Panc1 (cell line): ENCODE data around the gene NELFB. TPM values are rescaled to one million over a fixed set of nuclear protein-coding genes. Genes with fewer than 3 reads are reported as not detected.

ENCODE experiments used
- ATAC-seq: fragments of 200-7000 bp; cut with Tn5 transposase; 2 replicates; pipeline ENCODE4 v1.9.1; 2020; ENCODE audit warnings: mild to moderate bottlenecking, moderate library complexity
- BruUV-seq: library from RNA; stranded (reverse); fragments of 400-500 nt; replicated peaks from 2 replicates; lab custom pipeline; 2021; lab: Mats Ljungman, UMichigan
- CTCF ChIA-PET: fragments of 300-600 bp; sonication (Branson Sonifier 250); formaldehyde crosslinking; loops from one replicate; lab custom pipeline; 2022; ENCODE audit warnings: antibody characterized with exemption; lab: Charles Lee
- POLR2A ChIA-PET: fragments of 300-600 bp; sonication (Branson Sonifier 250); formaldehyde crosslinking; loops from one replicate; lab custom pipeline; 2022; ENCODE audit warnings: antibody characterized with exemption; lab: Charles Lee
- DNase-seq: peaks from one replicate; pipeline ENCODE4 v3.0.0-alpha.2; 2010; ENCODE audit warnings: low read depth, low spot score
- H3K27ac ChIP-seq: 2 replicates; pipeline ENCODE4 v1.5.1; 2011; ENCODE audit warnings: mild to moderate bottlenecking, low read length, inconsistent platforms
- H3K27me3 ChIP-seq: fragments of 200-500 bp; sonication (Bioruptor generic); 2 replicates; pipeline ENCODE4 v1.6.0; 2014; ENCODE audit warnings: low read length, inconsistent platforms; ENCODE audit not compliant: control insufficient read depth, insufficient read depth
- H3K36me3 ChIP-seq: fragments of 200-500 bp; sonication (Bioruptor generic); 2 replicates; pipeline ENCODE4 v1.5.1; 2014; ENCODE audit warnings: inconsistent platforms, mild to moderate bottlenecking, low read length, moderate library complexity; ENCODE audit not compliant: control insufficient read depth, insufficient read depth
- H3K4me1 ChIP-seq: 2 replicates; pipeline ENCODE4 v1.5.1; 2011; ENCODE audit warnings: inconsistent platforms, mild to moderate bottlenecking, low read length, moderate library complexity; ENCODE audit not compliant: control insufficient read depth, insufficient read depth
- H3K4me3 ChIP-seq, 2 experiments: 2 replicates each; pipeline ENCODE4 v1.5.1; 2011 to 2012; ENCODE audit warnings: low read depth in 2 of 2, low read length in 2 of 2, mild to moderate bottlenecking in 2 of 2, inconsistent platforms in 1 of 2, moderate library complexity in 1 of 2
- H3K9me3 ChIP-seq: fragments of 200-500 bp; sonication (Bioruptor generic); 2 replicates; pipeline ENCODE4 v1.5.1; 2014; ENCODE audit warnings: low read depth, mild to moderate bottlenecking, inconsistent platforms, low read length, moderate library complexity; ENCODE audit not compliant: control insufficient read depth, insufficient read depth
- CTCF ChIP-seq: fragments of 450-650 bp; IDR thresholded peaks from 2 replicates; pipeline ENCODE4 v1.5.1; 2017; ENCODE audit warnings: mild to moderate bottlenecking
- POLR2AphosphoS5 ChIP-seq: IDR thresholded peaks from 2 replicates; pipeline ENCODE4 v1.6.1; 2012; ENCODE audit warnings: mild to moderate bottlenecking, low read depth, low read length, moderate library complexity
- REST ChIP-seq, 2 experiments: IDR thresholded peaks; 2 replicates each; pipeline ENCODE4 v1.6.1; 2011 to 2012; ENCODE audit warnings: low read depth in 2 of 2, control low read depth in 1 of 2, low read length in 1 of 2, mild to moderate bottlenecking in 1 of 2, moderate library complexity in 1 of 2; ENCODE audit not compliant: insufficient read depth in 1 of 2
- SIN3A ChIP-seq: IDR thresholded peaks from 2 replicates; pipeline ENCODE4 v1.6.1; 2012; ENCODE audit warnings: low read depth, mild to moderate bottlenecking, low read length, moderate library complexity, borderline replicate concordance; ENCODE audit not compliant: insufficient read depth
- TCF7L2 ChIP-seq: IDR thresholded peaks from 2 replicates; pipeline ENCODE4 v1.6.1; 2011; ENCODE audit warnings: mild to moderate bottlenecking, low read depth, low read length, inconsistent platforms
- in situ Hi-C: cut with HindIII; loops from 2 replicates; pipeline ENCODE4 v1.10.0; 2016; ENCODE audit warnings: low sequenced_read_pairs, low pct_unique_long_range_greater_than_20kb
- intact Hi-C: fragments of 100-400 bp; cut with micrococcal nuclease; formaldehyde crosslinking; loops from one replicate; pipeline ENCODE4 v1.10.0; 2022; ENCODE audit not compliant: unreplicated experiment
- total RNA-seq: library from RNA; stranded (reverse); gene quantifications from one replicate; pipeline ENCODE4 v1.2.1, GENCODE V29; 2021; ENCODE audit not compliant: unreplicated experiment

NELFB gene
- total RNA-seq, 1 experiment from 2014 or later, result 62.4 TPM

GRCh38 chr9:137318602-137319001, 63.5 kb downstream of the NELFB start:
- no peak for DNase-seq
- ChIA-PET CTCF (interaction anchor here (0.6 kb wide), 2 partner anchors 20 to 21 kb away, joined by 3 read pairs; no protein-coding TSS in a partner anchor), POLR2A (no interaction called here)
- H3K9me3 ChIP-seq, result no peaks in the 10 kb centered on the region
- H3K27me3 ChIP-seq, result no peaks in the 10 kb centered on the region
- no peaks in the 10 kb centered on the region; the same call in 1 of the 2 replicates for H3K4me1 ChIP-seq
- TF ChIP-seq CTCF (no peak), TCF7L2 (no peak), POLR2AphosphoS5 (no peak), REST (IDR thresholded peaks at IDR 0.05; ENCODE audit: insufficient read depth in 1 of 2, low read depth in 2 of 2, low read length in 1 of 2) (no peak), SIN3A (no peak)
- H3K4me3 ChIP-seq, result no peak overlapping the region
- ATAC-seq, result no peak
- intact Hi-C loops (no loop called here), in situ Hi-C loops (no loop called here)
- no peak overlapping the region for H3K27ac ChIP-seq
- H3K36me3 ChIP-seq, result no peaks in the 10 kb centered on the region
- BruUV-seq, result no TSS peak

GRCh38 chr9:137319011-137319738, 64.0 kb downstream of the NELFB start:
- Histone ChIP-seq H3K4me3 (no peak overlapping the region), H3K9me3 (no peaks in the 10 kb centered on the region), H3K4me1 (no peaks in the 10 kb centered on the region; the same call in 1 of the 2 replicates), H3K27ac (no peak overlapping the region), H3K27me3 (no peaks in the 10 kb centered on the region), H3K36me3 (no peaks in the 10 kb centered on the region)
- no TSS peak for BruUV-seq
- CTCF ChIA-PET, result interaction anchor here (0.6 kb wide), 3 partner anchors 13 to 22 kb away, joined by 3 read pairs; no protein-coding TSS in a partner anchor
- intact Hi-C loops (no loop called here), in situ Hi-C loops (no loop called here)
- TF ChIP-seq CTCF, result peak; percentile 61; the same call in 1 of the 2 replicates
- no peak for TF ChIP-seq SIN3A
- no peak for TF ChIP-seq POLR2AphosphoS5
- no peak for TF ChIP-seq TCF7L2
- TF ChIP-seq REST (IDR thresholded peaks at IDR 0.05; ENCODE audit: insufficient read depth in 1 of 2, low read depth in 2 of 2, low read length in 1 of 2), result no peak
- peak; percentile 63 for ATAC-seq
- no peak for DNase-seq
- POLR2A ChIA-PET, result no interaction called here
